ENCODE measurements around the gene MX1. TPM values are rescaled to one million over a fixed set of nuclear protein-coding genes. Genes with fewer than 3 reads are reported as not detected.

The MX1 gene
- polyA plus RNA-seq, 2 of the 4 experiments (the other 2 are of a cell fraction), result 0.58 to 0.96 TPM

DNA sequence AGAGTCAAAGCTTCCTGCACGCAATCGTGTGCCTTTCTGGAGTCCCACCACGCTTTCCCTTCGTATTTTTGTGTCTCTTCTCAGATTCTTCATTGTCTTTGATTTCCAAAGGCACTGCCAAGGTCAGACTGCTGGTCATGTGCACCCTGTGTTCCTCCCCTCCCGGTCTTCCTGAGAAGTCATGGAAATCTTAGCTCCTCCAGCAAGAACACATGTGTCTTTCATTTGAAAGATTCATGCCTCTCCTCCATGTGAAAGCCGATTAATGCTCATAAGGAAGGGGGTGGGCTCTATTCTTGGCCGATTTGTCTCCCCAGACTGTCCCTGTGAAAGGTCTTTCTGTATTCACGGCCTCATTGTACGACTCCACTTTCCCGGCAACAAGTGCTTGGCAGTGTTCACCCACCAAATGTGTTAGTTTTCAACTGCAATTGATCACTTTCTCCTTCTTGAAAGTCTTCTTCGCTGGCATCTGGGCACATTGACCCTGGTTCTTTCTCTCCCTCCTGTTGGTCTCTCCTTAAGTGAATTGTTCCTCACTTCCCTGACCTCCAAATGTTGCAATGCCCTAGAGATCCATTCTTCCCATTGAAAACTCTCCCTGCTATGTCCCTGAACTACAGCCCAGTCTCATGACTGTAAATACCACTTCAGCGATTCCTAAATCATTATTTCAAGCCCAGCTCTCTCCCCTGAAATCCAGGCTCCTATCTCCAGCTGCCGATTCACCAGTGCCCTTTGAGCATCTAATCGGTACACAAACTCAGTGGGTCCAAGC, 38.8 kb upstream of the MX1 start:
- no peaks in the 10 kb centered on the region for H3K4me1 ChIP-seq
- FAIRE-seq (no peak), ATAC-seq (no peak), DNase-seq (ENCODE audit: low read depth in 1 of 2, low spot score in 1 of 2) (no peak)
- TF ChIP-seq CBX2 (IDR thresholded peaks at IDR 0.05; ENCODE audit: borderline replicate concordance, low read depth), result no peak
- TF ChIP-seq ZSCAN20 (CRISPR knock-in tag; IDR thresholded peaks at IDR 0.05), result no peak
- no peak for TF ChIP-seq EHMT2 (IDR thresholded peaks at IDR 0.05; ENCODE audit: low read depth)
- no peak for TF ChIP-seq NPAS2 (CRISPR knock-in tag; IDR thresholded peaks at IDR 0.05; ENCODE audit: borderline replicate concordance)
- no peak for TF ChIP-seq GATA3 (IDR thresholded peaks at IDR 0.05; ENCODE audit: borderline replicate concordance)
- no peak for TF ChIP-seq FOXS1 (CRISPR knock-in tag; IDR thresholded peaks at IDR 0.05)
- no peak for TF ChIP-seq PHF8 (IDR thresholded peaks at IDR 0.05; ENCODE audit: borderline replicate concordance, low read depth)
- no peak for TF ChIP-seq RNF2 (IDR thresholded peaks at IDR 0.05; ENCODE audit: borderline replicate concordance, low read depth)
- no peak for TF ChIP-seq EHF (CRISPR knock-in tag; IDR thresholded peaks at IDR 0.05)
- no peak for TF ChIP-seq RCOR1 (IDR thresholded peaks at IDR 0.05; ENCODE audit: low read depth, low read length)
- TF ChIP-seq HOXB13 (CRISPR knock-in tag; IDR thresholded peaks at IDR 0.05; ENCODE audit: low read depth), result no peak
- TF ChIP-seq, protein P1, sequence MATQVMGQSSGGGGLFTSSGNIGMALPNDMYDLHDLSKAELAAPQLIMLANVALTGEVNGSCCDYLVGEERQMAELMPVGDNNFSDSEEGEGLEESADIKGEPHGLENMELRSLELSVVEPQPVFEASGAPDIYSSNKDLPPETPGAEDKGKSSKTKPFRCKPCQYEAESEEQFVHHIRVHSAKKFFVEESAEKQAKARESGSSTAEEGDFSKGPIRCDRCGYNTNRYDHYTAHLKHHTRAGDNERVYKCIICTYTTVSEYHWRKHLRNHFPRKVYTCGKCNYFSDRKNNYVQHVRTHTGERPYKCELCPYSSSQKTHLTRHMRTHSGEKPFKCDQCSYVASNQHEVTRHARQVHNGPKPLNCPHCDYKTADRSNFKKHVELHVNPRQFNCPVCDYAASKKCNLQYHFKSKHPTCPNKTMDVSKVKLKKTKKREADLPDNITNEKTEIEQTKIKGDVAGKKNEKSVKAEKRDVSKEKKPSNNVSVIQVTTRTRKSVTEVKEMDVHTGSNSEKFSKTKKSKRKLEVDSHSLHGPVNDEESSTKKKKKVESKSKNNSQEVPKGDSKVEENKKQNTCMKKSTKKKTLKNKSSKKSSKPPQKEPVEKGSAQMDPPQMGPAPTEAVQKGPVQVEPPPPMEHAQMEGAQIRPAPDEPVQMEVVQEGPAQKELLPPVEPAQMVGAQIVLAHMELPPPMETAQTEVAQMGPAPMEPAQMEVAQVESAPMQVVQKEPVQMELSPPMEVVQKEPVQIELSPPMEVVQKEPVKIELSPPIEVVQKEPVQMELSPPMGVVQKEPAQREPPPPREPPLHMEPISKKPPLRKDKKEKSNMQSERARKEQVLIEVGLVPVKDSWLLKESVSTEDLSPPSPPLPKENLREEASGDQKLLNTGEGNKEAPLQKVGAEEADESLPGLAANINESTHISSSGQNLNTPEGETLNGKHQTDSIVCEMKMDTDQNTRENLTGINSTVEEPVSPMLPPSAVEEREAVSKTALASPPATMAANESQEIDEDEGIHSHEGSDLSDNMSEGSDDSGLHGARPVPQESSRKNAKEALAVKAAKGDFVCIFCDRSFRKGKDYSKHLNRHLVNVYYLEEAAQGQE (IDR thresholded peaks at IDR 0.05), result no peak
- no peak for TF ChIP-seq CHD4 (IDR thresholded peaks at IDR 0.05; ENCODE audit: borderline replicate concordance)
- TF ChIP-seq, protein P2, sequence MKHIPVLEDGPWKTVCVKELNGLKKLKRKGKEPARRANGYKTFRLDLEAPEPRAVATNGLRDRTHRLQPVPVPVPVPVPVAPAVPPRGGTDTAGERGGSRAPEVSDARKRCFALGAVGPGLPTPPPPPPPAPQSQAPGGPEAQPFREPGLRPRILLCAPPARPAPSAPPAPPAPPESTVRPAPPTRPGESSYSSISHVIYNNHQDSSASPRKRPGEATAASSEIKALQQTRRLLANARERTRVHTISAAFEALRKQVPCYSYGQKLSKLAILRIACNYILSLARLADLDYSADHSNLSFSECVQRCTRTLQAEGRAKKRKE (CRISPR knock-in tag; IDR thresholded peaks at IDR 0.05; ENCODE audit: low read depth), result no peak
- TF ChIP-seq, protein P3, sequence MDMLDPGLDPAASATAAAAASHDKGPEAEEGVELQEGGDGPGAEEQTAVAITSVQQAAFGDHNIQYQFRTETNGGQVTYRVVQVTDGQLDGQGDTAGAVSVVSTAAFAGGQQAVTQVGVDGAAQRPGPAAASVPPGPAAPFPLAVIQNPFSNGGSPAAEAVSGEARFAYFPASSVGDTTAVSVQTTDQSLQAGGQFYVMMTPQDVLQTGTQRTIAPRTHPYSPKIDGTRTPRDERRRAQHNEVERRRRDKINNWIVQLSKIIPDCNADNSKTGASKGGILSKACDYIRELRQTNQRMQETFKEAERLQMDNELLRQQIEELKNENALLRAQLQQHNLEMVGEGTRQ (IDR thresholded peaks at IDR 0.05), result no peak
- TF ChIP-seq SREBF2 (IDR thresholded peaks at IDR 0.05), result no peak
- ChIA-PET CTCF (interaction anchor here (1.1 kb wide), 1 partner anchor 12 kb away, joined by 3 read pairs; no protein-coding TSS in a partner anchor), POLR2A (no interaction called here)
- H3K4me3 ChIP-seq, result no peak overlapping the region
- H3K4me2 ChIP-seq, result no peak overlapping the region
- H3K27ac ChIP-seq, result no peak overlapping the region
- 67% methylated on average over 14 of the region's 14 CpGs for WGBS (ENCODE audit: missing lambda C conversion rate)
- no peaks in the 10 kb centered on the region for H3K9me3 ChIP-seq

DNA sequence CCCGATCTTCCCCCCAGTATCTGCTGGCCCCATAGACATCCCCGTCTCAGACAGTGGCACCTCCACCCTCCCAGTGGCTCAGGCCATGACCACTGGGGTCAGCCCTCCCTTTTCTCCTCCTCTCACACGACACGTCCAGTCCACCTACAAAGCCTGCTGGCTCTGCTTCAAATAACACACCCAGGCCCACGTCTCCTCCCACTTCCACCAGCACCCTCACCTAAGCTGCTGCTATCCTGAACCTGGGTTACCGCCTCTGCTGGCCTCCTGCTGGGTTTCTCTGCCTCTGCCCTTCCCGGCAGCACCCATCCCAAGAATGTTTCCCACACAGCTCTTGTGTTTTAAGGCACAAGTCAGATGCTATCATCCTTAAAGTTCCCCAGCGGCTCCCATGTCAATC, 38.2 kb upstream of the MX1 start:
- no peak for TF ChIP-seq MYC (IDR thresholded peaks at IDR 0.05; ENCODE audit: borderline replicate concordance, low read length)
- TF ChIP-seq HEYL (CRISPR knock-in tag; IDR thresholded peaks at IDR 0.05), result no peak
- TF ChIP-seq, protein P4, sequence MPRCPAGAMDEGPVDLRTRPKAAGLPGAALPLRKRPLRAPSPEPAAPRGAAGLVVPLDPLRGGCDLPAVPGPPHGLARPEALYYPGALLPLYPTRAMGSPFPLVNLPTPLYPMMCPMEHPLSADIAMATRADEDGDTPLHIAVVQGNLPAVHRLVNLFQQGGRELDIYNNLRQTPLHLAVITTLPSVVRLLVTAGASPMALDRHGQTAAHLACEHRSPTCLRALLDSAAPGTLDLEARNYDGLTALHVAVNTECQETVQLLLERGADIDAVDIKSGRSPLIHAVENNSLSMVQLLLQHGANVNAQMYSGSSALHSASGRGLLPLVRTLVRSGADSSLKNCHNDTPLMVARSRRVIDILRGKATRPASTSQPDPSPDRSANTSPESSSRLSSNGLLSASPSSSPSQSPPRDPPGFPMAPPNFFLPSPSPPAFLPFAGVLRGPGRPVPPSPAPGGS (IDR thresholded peaks at IDR 0.05), result no peak
- H3K4me3 ChIP-seq, result no peak overlapping the region
- POLR2A ChIA-PET, result interaction anchor here (0.6 kb wide), 1 partner anchor 203 kb away, joined by 5 read pairs; no protein-coding TSS in a partner anchor
- H3K4me2 ChIP-seq, result no peak overlapping the region
- DNase-seq (ENCODE audit: low read depth in 1 of 2, low spot score in 1 of 2) (no peak), FAIRE-seq (no peak), ATAC-seq (no peak)
- CTCF ChIA-PET, result interaction anchor here (1.1 kb wide), 1 partner anchor 12 kb away, joined by 3 read pairs; no protein-coding TSS in a partner anchor
- no peaks in the 10 kb centered on the region for H3K9me3 ChIP-seq
- H3K27ac ChIP-seq, result no peak overlapping the region
- H3K4me1 ChIP-seq, result no peaks in the 10 kb centered on the region
- WGBS (ENCODE audit: missing lambda C conversion rate), result 62% methylated on average over 6 of the region's 8 CpGs
